RWPE2 (cell line): Measurements from ENCODE around the gene KLK5.
A peak's percentile ranks its signal among the peaks of the same experiment; 100 is the strongest.

Source experiments
- ATAC-seq: fragments of 200-7000 bp; cut with Tn5 transposase; 3 replicates; pipeline ENCODE4 v1.9.1; 2021; ENCODE audit warnings: low read depth
- DNase-seq: peaks from one replicate; pipeline ENCODE4 v3.0.0-alpha.2; 2020; ENCODE audit warnings: low spot score
- H3K27ac ChIP-seq: fragments of 450-650 bp; 2 replicates; pipeline ENCODE4 v1.5.1; 2017; ENCODE audit warnings: mild to moderate bottlenecking; ENCODE audit not compliant: poor library complexity, severe bottlenecking
- H3K27me3 ChIP-seq: fragments of 250-450 bp; sonication (Bioruptor Pico); 2 replicates; pipeline ENCODE4 v1.5.1; 2021; ENCODE audit warnings: mild to moderate bottlenecking, moderate library complexity; ENCODE audit not compliant: insufficient read depth, poor library complexity, severe bottlenecking
- H3K36me3 ChIP-seq: fragments of 250-450 bp; sonication (Bioruptor Pico); 2 replicates; pipeline ENCODE4 v1.5.1; 2020; ENCODE audit warnings: low read depth, mild to moderate bottlenecking, moderate library complexity
- H3K4me1 ChIP-seq: fragments of 250-450 bp; sonication (Bioruptor Pico); 2 replicates; pipeline ENCODE4 v1.5.1; 2021; ENCODE audit warnings: mild to moderate bottlenecking, moderate library complexity; ENCODE audit not compliant: insufficient read depth, poor library complexity, severe bottlenecking
- H3K4me3 ChIP-seq: fragments of 250-450 bp; sonication (Bioruptor Pico); 2 replicates; pipeline ENCODE4 v1.5.1; 2021; ENCODE audit warnings: mild to moderate bottlenecking, moderate library complexity; ENCODE audit not compliant: severe bottlenecking
- H3K9me3 ChIP-seq: fragments of 250-450 bp; sonication (Bioruptor Pico); 2 replicates; pipeline ENCODE4 v1.5.1; 2021; ENCODE audit warnings: mild to moderate bottlenecking, moderate library complexity; ENCODE audit not compliant: severe bottlenecking
- TF ChIP-seq, protein P1 (sequence below): fragments of 450-650 bp; IDR thresholded peaks from one replicate; pipeline ENCODE4 v1.5.1; 2017; ENCODE audit warnings: mild to moderate bottlenecking, moderate library complexity; ENCODE audit not compliant: poor library complexity, severe bottlenecking

The KLK5 gene, protein sequence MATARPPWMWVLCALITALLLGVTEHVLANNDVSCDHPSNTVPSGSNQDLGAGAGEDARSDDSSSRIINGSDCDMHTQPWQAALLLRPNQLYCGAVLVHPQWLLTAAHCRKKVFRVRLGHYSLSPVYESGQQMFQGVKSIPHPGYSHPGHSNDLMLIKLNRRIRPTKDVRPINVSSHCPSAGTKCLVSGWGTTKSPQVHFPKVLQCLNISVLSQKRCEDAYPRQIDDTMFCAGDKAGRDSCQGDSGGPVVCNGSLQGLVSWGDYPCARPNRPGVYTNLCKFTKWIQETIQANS

DNA sequence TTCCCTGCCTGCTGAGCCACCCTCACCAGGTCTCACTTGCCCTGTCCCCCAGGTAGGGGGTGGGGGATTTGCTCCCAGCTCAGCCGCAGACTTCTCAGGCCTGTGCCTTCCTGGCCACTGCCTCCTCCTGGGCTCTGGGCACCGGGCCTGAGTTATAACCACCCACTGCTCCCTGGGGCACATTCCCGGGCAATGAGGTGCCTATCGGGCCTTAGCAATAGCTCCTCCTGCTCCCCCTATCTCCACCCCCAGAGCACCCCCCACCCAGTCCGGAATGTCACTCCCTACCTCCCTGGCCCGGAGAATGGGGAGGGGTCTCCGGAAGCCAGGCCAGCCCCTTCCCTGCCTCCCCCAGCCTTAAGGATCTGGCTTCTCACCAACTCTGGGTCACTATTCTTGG is at the start of gene KLK5:
KLK5 (minus strand) TSS at position 129 of the 400 bp plus-strand sequence. CDS start 381 bp downstream, outside the sequence.
- Histone ChIP-seq H3K27me3 (no peaks in the 10 kb centered on the region), H3K9me3 (no peaks in the 10 kb centered on the region), H3K27ac (no peak within 1 kb of the TSS), H3K4me3 (no peak within 1 kb of the TSS), H3K36me3 (no peaks in the 10 kb centered on the region), H3K4me1 (no peaks in the 10 kb centered on the region)
- ATAC-seq (peak; percentile 60; the same call in 2 of the 3 replicates), DNase-seq (no peak)
- TF ChIP-seq, protein P1, sequence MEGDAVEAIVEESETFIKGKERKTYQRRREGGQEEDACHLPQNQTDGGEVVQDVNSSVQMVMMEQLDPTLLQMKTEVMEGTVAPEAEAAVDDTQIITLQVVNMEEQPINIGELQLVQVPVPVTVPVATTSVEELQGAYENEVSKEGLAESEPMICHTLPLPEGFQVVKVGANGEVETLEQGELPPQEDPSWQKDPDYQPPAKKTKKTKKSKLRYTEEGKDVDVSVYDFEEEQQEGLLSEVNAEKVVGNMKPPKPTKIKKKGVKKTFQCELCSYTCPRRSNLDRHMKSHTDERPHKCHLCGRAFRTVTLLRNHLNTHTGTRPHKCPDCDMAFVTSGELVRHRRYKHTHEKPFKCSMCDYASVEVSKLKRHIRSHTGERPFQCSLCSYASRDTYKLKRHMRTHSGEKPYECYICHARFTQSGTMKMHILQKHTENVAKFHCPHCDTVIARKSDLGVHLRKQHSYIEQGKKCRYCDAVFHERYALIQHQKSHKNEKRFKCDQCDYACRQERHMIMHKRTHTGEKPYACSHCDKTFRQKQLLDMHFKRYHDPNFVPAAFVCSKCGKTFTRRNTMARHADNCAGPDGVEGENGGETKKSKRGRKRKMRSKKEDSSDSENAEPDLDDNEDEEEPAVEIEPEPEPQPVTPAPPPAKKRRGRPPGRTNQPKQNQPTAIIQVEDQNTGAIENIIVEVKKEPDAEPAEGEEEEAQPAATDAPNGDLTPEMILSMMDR, result no peak

DNA sequence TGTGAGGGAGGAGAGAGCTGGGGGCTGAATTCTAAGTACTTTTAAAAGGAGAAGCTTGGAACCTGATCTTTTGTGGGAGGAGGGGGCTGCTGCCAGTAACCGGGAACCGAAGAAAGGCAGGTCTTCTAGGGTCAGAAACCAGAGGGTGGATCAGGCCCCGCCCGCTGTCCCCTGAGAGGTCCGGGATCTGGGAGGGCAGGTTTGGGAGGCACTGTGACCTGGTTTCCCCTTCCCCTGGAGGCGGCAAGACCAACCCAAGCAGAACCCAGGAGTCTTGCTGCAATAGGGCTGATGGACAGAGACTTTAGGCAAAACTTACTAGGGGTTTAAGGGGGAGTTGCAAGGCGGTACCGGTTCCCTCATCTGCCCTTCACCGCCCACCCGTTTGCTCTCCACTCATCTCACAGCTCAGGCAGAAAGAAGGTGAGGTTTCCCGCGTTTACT is 49.3 kb upstream of the KLK5 start:
- Histone ChIP-seq H3K27me3 (peaks cover 5% of the 10 kb centered on the region), H3K9me3 (no peaks in the 10 kb centered on the region), H3K4me1 (peaks cover 3% of the 10 kb centered on the region), H3K27ac (no peak overlapping the region), H3K4me3 (peak overlapping the region; percentile 21), H3K36me3 (no peaks in the 10 kb centered on the region)
- TF ChIP-seq, protein P1, result no peak
- DNase-seq (no peak), ATAC-seq (no peak)

DNA sequence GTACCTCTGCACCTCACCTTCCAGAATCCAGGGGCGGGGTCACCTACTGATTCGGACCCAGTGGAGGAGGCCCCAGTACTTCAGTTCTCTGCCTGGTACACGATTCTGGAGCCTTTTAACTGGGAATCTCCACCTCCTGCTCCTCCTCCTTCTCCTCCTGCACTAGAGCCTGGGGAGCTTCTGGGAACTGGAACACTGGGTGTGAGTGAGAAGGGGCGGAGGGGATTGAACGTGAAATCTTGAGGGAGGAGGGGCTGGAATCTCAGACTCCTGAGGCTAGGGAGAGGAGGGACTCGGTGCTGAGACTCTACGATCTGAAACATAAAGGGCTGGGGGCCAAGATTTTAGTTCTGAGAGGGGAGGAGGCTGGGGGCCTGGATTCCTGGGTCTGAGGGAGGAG is 48.7 kb upstream of the KLK5 start, which contains the start of gene KLK8:
KLK8 (minus strand) TSS at position 90 of the 400 bp plus-strand sequence. CDS start 437 bp downstream, outside the sequence.
- no peaks in the 10 kb centered on the region for H3K36me3 ChIP-seq
- TF ChIP-seq, protein P1, result no peak
- peaks cover 3% of the 10 kb centered on the region for H3K4me1 ChIP-seq
- H3K27me3 ChIP-seq, result peaks cover 5% of the 10 kb centered on the region
- no peak for DNase-seq
- peak within 1 kb of the TSS; percentile 21 for H3K4me3 ChIP-seq
- H3K27ac ChIP-seq, result no peak within 1 kb of the TSS
- H3K9me3 ChIP-seq, result no peaks in the 10 kb centered on the region
- 0 out of 3 replicates have a peak, but pooled peaks have one; percentile 33 for ATAC-seq

DNA sequence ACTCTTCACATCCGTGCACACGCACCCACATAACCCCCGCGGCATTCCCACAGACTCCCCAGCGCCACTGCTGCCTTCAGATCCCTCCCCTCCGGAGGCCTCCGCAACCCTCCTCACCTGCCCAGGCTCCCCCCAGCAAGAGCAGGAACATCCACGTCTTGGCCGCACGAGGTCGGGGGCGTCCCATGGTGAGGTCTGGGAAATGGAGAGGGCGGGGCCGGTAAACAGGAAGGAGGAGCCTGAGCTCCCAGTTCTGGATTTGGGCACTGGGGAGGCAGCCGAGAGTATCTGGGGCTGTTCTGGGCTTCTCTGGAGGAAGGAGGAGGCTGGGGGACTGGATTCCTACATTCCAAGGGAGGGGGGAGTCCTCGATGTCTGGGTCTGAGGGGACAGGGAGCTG is 48.1 kb upstream of the KLK5 start:
- Histone ChIP-seq H3K27me3 (peaks cover 5% of the 10 kb centered on the region), H3K4me3 (no peak overlapping the region)

More for the DNA sequence above, 48.1 kb upstream of the KLK5 start:
- DNase-seq, result no peak
- Histone ChIP-seq H3K9me3 (no peaks in the 10 kb centered on the region), H3K27ac (no peak overlapping the region), H3K36me3 (no peaks in the 10 kb centered on the region), H3K4me1 (peaks cover 3% of the 10 kb centered on the region)
- ATAC-seq, result peak; percentile 33; the same call in 2 of the 3 replicates
- TF ChIP-seq, protein P1, result no peak
